ENCODE data around the gene ANKRD60.

Gene ANKRD60

GRCh38 chr20:58228484-58229197, at the start of gene ANKRD60:
Gene ANKRD60 (minus strand): TSS chr20:58228653. CDS start chr20:58228653, 0 bp downstream.
- no peak for FAIRE-seq

GRCh38 chr20:58277578-58278472, 49.4 kb upstream of the ANKRD60 start:
- no peak for FAIRE-seq

More at GRCh38 chr20:58228484-58229197, at the start of gene ANKRD60:
- no peak for DNase-seq (ENCODE audit: low spot score)

GRCh38 chr20:58277107-58277506, 48.7 kb upstream of the ANKRD60 start:
- DNase-seq (ENCODE audit: low spot score): no peak
- FAIRE-seq: no peak

More at GRCh38 chr20:58277578-58278472, 49.4 kb upstream of the ANKRD60 start:
- no peak for DNase-seq (ENCODE audit: low spot score)

GRCh38 chr20:58274384-58274783, 45.9 kb upstream of the ANKRD60 start:
- FAIRE-seq (no peak), DNase-seq (ENCODE audit: low spot score) (no peak)

- DNase-seq (ENCODE audit: low spot score): no peak
- FAIRE-seq: no peak
These were observed 43.3 kb upstream of the ANKRD60 start for GRCh38 chr20:58271606-58272351.

- FAIRE-seq (no peak), DNase-seq (ENCODE audit: low spot score) (no peak)
These were observed 40.6 kb upstream of the ANKRD60 start for GRCh38 chr20:58268936-58269619.

GRCh38 chr20:58268421-58268821, 40.0 kb upstream of the ANKRD60 start:
- FAIRE-seq (peak; percentile 5), DNase-seq (ENCODE audit: low spot score) (no peak)

- FAIRE-seq: peak; percentile 50
- no peak for DNase-seq (ENCODE audit: low spot score)
These were observed 39.1 kb upstream of the ANKRD60 start for GRCh38 chr20:58267389-58268215.

GRCh38 chr20:58264271-58264670, 35.8 kb upstream of the ANKRD60 start:
- no peak for DNase-seq (ENCODE audit: low spot score)

GRCh38 chr20:58261660-58262059, 33.2 kb upstream of the ANKRD60 start:
- DNase-seq (ENCODE audit: low spot score): no peak
- FAIRE-seq: no peak

More at GRCh38 chr20:58264271-58264670, 35.8 kb upstream of the ANKRD60 start:
- no peak for FAIRE-seq

- DNase-seq (ENCODE audit: low spot score) (no peak), FAIRE-seq (no peak)
These were observed 31.6 kb upstream of the ANKRD60 start for GRCh38 chr20:58260006-58260405.

- DNase-seq (ENCODE audit: low spot score) (no peak), FAIRE-seq (no peak)
These were observed 28.4 kb upstream of the ANKRD60 start for GRCh38 chr20:58256842-58257241.

GRCh38 chr20:58256307-58256706, 27.9 kb upstream of the ANKRD60 start:
- FAIRE-seq (no peak), DNase-seq (ENCODE audit: low spot score) (no peak)

- no peak for DNase-seq (ENCODE audit: low spot score)
- no peak for FAIRE-seq
These were observed 26.4 kb upstream of the ANKRD60 start for GRCh38 chr20:58254890-58255289.

- DNase-seq (ENCODE audit: low spot score) (peak; percentile 93), FAIRE-seq (peak; percentile 79)
These were observed 23.6 kb upstream of the ANKRD60 start for GRCh38 chr20:58251979-58252591.

- DNase-seq (ENCODE audit: low spot score) (no peak), FAIRE-seq (no peak)
These were observed 23.0 kb upstream of the ANKRD60 start for GRCh38 chr20:58251348-58251978.

GRCh38 chr20:58246346-58246745, 17.9 kb upstream of the ANKRD60 start:
- FAIRE-seq: no peak
- no peak for DNase-seq (ENCODE audit: low spot score)

GRCh38 chr20:58245931-58246330, 17.5 kb upstream of the ANKRD60 start:
- DNase-seq (ENCODE audit: low spot score) (no peak), FAIRE-seq (no peak)
